Measurements from ENCODE around the gene CWH43.
"Not testable (repeated sequence)": the region's sequence is repeated elsewhere in the genome, so short reads cannot be mapped to it uniquely, and the experiment has no call there.

The CWH43 gene

GRCh38 chr4:48970471-48970921 lies 15.6 kb upstream of the CWH43 start:
- in situ Hi-C loops (cut with HindIII; ENCODE audit: low sequenced_read_pairs), result loop anchor here (25.0 kb wide), 1 partner anchor 408 kb away; no protein-coding TSS in a partner anchor

- in situ Hi-C loops (cut with HindIII; ENCODE audit: low sequenced_read_pairs), result loop anchor here (25.0 kb wide), 1 partner anchor 413 kb away; no protein-coding TSS in a partner anchor
These were observed 11.0 kb upstream of the CWH43 start for GRCh38 chr4:48974979-48975640.

GRCh38 chr4:48976041-48976440 lies 10.0 kb upstream of the CWH43 start:
- in situ Hi-C loops (cut with HindIII; ENCODE audit: low sequenced_read_pairs), result no loop called here

- in situ Hi-C loops (cut with HindIII; ENCODE audit: low sequenced_read_pairs), result no loop called here
These were observed 6.0 kb upstream of the CWH43 start for GRCh38 chr4:48979914-48980579.

- in situ Hi-C loops (cut with HindIII; ENCODE audit: low sequenced_read_pairs), result not testable (repeated sequence)
These were observed 2.1 kb upstream of the CWH43 start for GRCh38 chr4:48984005-48984404.

- in situ Hi-C loops (cut with HindIII; ENCODE audit: low sequenced_read_pairs), result no loop called here
These were observed 486 bp upstream of the CWH43 start for GRCh38 chr4:48985602-48985975.

- in situ Hi-C loops (cut with HindIII; ENCODE audit: low sequenced_read_pairs), result no loop called here
These were observed 634 bp downstream of the CWH43 start for GRCh38 chr4:48986654-48987164.

- in situ Hi-C loops (cut with HindIII; ENCODE audit: low sequenced_read_pairs), result no loop called here
These were observed 3.6 kb downstream of the CWH43 start for GRCh38 chr4:48989461-48990203.

- in situ Hi-C loops (cut with HindIII; ENCODE audit: low sequenced_read_pairs), result no loop called here
These were observed 5.3 kb downstream of the CWH43 start for GRCh38 chr4:48991357-48991756.

- in situ Hi-C loops (cut with HindIII; ENCODE audit: low sequenced_read_pairs), result no loop called here
These were observed 11.9 kb downstream of the CWH43 start for GRCh38 chr4:48997962-48998361.

GRCh38 chr4:48998440-48998839 lies 12.4 kb downstream of the CWH43 start:
- in situ Hi-C loops (cut with HindIII; ENCODE audit: low sequenced_read_pairs), result no loop called here

- in situ Hi-C loops (cut with HindIII; ENCODE audit: low sequenced_read_pairs), result no loop called here
These were observed 14.7 kb downstream of the CWH43 start for GRCh38 chr4:49000806-49001205.

- in situ Hi-C loops (cut with HindIII; ENCODE audit: low sequenced_read_pairs), result no loop called here
These were observed 16.9 kb downstream of the CWH43 start for GRCh38 chr4:49002931-49003330.

- in situ Hi-C loops (cut with HindIII; ENCODE audit: low sequenced_read_pairs), result no loop called here
These were observed 32.7 kb downstream of the CWH43 start for GRCh38 chr4:49018718-49019295.

GRCh38 chr4:49032440-49033161 lies 46.5 kb downstream of the CWH43 start:
- in situ Hi-C loops (cut with HindIII; ENCODE audit: low sequenced_read_pairs), result no loop called here

GRCh38 chr4:49036528-49036927 lies 50.5 kb downstream of the CWH43 start:
- in situ Hi-C loops (cut with HindIII; ENCODE audit: low sequenced_read_pairs), result no loop called here

GRCh38 chr4:49044270-49044669 lies 58.2 kb downstream of the CWH43 start:
- in situ Hi-C loops (cut with HindIII; ENCODE audit: low sequenced_read_pairs), result no loop called here

GRCh38 chr4:49058306-49058705 lies 72.2 kb downstream of the CWH43 start:
- in situ Hi-C loops (cut with HindIII; ENCODE audit: low sequenced_read_pairs), result no loop called here

GRCh38 chr4:49063670-49064069 lies 77.6 kb downstream of the CWH43 start:
- in situ Hi-C loops (cut with HindIII; ENCODE audit: low sequenced_read_pairs), result no loop called here

- in situ Hi-C loops (cut with HindIII; ENCODE audit: low sequenced_read_pairs), result not testable (repeated sequence)
These were observed 86.1 kb downstream of the CWH43 start for GRCh38 chr4:49072196-49072595.

GRCh38 chr4:49091883-49092282 lies 105.8 kb downstream of the CWH43 start:
- in situ Hi-C loops (cut with HindIII; ENCODE audit: low sequenced_read_pairs), result not testable (repeated sequence)
